HCT116 (cell line): ENCODE measurements around the gene SLC17A2.

Experiments used
- CTCF ChIP-seq, 3 experiments: fragments of 200-600 bp in 1 of 3; sonication (generic) in 1 of 3; IDR thresholded peaks in 2 of 3; conservative IDR thresholded peaks in 1 of 3; 2 replicates each; pipeline ENCODE4 v1.5.1; 2012 to 2017; ENCODE audit warnings: low read depth in 2 of 3, low read length in 2 of 3, antibody characterized with exemption in 1 of 3, borderline replicate concordance in 1 of 3, control low read depth in 1 of 3, mild to moderate bottlenecking in 1 of 3, mixed read lengths in 1 of 3, mixed run types in 1 of 3, moderate library complexity in 1 of 3; ENCODE audit not compliant: insufficient read depth in 1 of 3
- EZH2phosphoT487 ChIP-seq: fragments of 200-600 bp; IDR thresholded peaks from 2 replicates; pipeline ENCODE4 v1.6.1; 2018; ENCODE audit warnings: antibody characterized with exemption, borderline replicate concordance
- MAX ChIP-seq: IDR thresholded peaks from 2 replicates; pipeline ENCODE4 v1.6.1; 2012
- POLR2A ChIP-seq: IDR thresholded peaks from 2 replicates; pipeline ENCODE4 v1.7.0; 2011; ENCODE audit warnings: borderline replicate concordance; ENCODE audit not compliant: insufficient read depth, insufficient read length; ENCODE audit errors: extremely low read depth
- REST ChIP-seq: IDR thresholded peaks from 2 replicates; pipeline ENCODE4 v1.6.1; 2012; ENCODE audit warnings: low read depth
- YY1 ChIP-seq: IDR thresholded peaks from 2 replicates; pipeline ENCODE4 v1.6.1; 2011; ENCODE audit warnings: low read length, low read depth, moderate library complexity, mild to moderate bottlenecking; ENCODE audit not compliant: insufficient replicate concordance; ENCODE audit errors: extremely low read depth

- TF ChIP-seq MAX, result no peak
- TF ChIP-seq POLR2A, result no peak
- TF ChIP-seq YY1, result no peak
- no peak for TF ChIP-seq CTCF (IDR thresholded peaks at IDR 0.05 in 2 of 3, conservative IDR thresholded peaks at IDR 0.05 in 1 of 3; ENCODE audit: borderline replicate concordance in 1 of 3, insufficient read depth in 1 of 3, low read depth in 2 of 3, low read length in 2 of 3)
- TF ChIP-seq REST, result no peak
- no peak for TF ChIP-seq EZH2phosphoT487
Observed at GRCh38 chr6:25916330-25916729, 14.2 kb downstream of the SLC17A2 start.
